Pancreas (tissue), 10 donors: Measurements from ENCODE around the gene PCDHGA1. TPM values are rescaled to one million over a fixed set of nuclear protein-coding genes. Genes with fewer than 3 reads are reported as not detected.

Experiments
- ATAC-seq, 4 donors: fragments of 200-7000 bp; cut with Tn5 transposase; one replicate each; pipeline versions ENCODE4 v1.8.0 to v1.9.1; 2020; ENCODE audit warnings: mild to moderate bottlenecking in 4 of 4, moderate library complexity in 4 of 4
- DNase-seq, 6 donors: peaks; one replicate each; pipeline ENCODE4 v3.0.0-alpha.2; 2020
- FAIRE-seq: peaks from 2 replicates; lab custom pipeline; 2012; peaks lifted over from hg19 to GRCh38; lab: Jason Lieb, UNC
- H3K27ac ChIP-seq, 4 donors: fragments of 200-600 bp; sonication (generic); 1 replicate in 3 of 4; 2 replicates in 1 of 4; pipeline versions ENCODE4 v1.5.0 to v1.8.0; 2020
- H3K27me3 ChIP-seq, 4 donors: fragments of 200-600 bp; one replicate each; pipeline ENCODE4 v1.8.0; 2021
- H3K36me3 ChIP-seq, 3 donors: fragments of 200-600 bp; sonication (generic) in 1 of 3; one replicate each; pipeline versions ENCODE4 v1.5.0 to v1.8.0; 2020 to 2021
- H3K4me1 ChIP-seq, 3 donors: fragments of 200-600 bp; one replicate each; pipeline ENCODE4 v1.8.0; 2021
- H3K4me3 ChIP-seq, 4 donors: fragments of 200-600 bp; sonication (generic) in 2 of 4; one replicate each; pipeline versions ENCODE4 v1.5.0 to v1.8.0; 2020 to 2021
- H3K9me3 ChIP-seq, 4 donors: fragments of 200-600 bp; one replicate each; pipeline ENCODE4 v1.8.0; 2021
- WGBS, 2 donors: extraction: QIAGEN DNeasy Blood & Tissue Kit; methylation state at CpG; one replicate each; pipeline ENCODE4 v1.1.7; 2013; 5-methylcytosine and 5-hydroxymethylcytosine counted together
- intact Hi-C, 3 donors: fragments of 100-400 bp; cut with DNase I; formaldehyde crosslinking; loops; one replicate each; pipeline versions ENCODE4 v1.11.1 to v1.14.2; 2022
- polyA plus RNA-seq, 2 donors: library from polyadenylated mRNA; stranded (reverse); fragments of 200-250 nt; gene quantifications; one replicate each; pipeline ENCODE4 v1.2.3, GENCODE V29; 2013
- total RNA-seq, 6 donors: library from RNA; stranded (reverse); fragmentation: NEBNext Ultra II Directional in 4 of 6; extraction: Animal tissue kit (Norgen Biotek cat#: 25700) in 4 of 6; gene quantifications; one replicate each; pipeline versions ENCODE4 v1.2.1 to v1.2.4, GENCODE V29; 2021 to 2023
- TF ChIP-seq, protein P1 (sequence below), 4 donors: fragments of 200-600 bp; sonication (generic) in 3 of 4; IDR thresholded peaks; one replicate each; pipeline versions ENCODE4 v1.5.0 to v1.8.0; 2021; ENCODE audit warnings: antibody characterized with exemption in 4 of 4
- donor health status: healthy with polysubstance abuse.
- donor health status: DM: no; HTN: no; CAD: no; lungs with moderate emphysema.
- donor health status: DM: no; HTN: no; CAD: no.
- donor health status: control.
- donor health status: control.
- donor health status: Bipolar disorder and iron deficiency.
- donor health status: DM: yes; HTN: yes; CAD: no.
- donor health status: DM: no; HTN: no; CAD: no.
- donor health status: DM: no; HTN: no; CAD: no.
- donor health status: DM: yes; HTN: yes; CAD: no.

Gene PCDHGA1
- total and polyA plus RNA-seq, 8 donors: 0.19 to 0.67 (median 0.32) TPM

DNA sequence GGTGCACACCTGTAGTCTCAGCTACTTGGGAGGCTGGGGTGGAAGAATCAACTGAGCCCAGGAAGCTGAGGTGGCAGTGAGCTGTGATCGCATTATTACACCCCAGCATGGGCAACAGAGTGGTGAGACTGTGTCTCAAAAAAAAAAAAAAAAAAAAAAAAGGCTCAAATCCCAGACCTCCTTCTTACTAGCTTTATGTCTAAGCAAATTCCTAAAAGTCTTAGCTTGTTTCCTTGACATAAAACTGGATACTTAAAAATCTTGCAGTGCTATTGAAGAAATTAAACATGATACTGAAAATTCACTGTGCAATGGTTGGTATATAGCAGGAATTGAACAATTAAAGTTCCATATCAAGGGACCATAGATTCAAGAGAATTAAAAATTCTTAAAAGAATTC lies 203.6 kb downstream of the PCDHGA1 start:
- FAIRE-seq: no peak
- H3K4me1 ChIP-seq: peaks cover 4 to 8% (median 7%) of the 10 kb centered on the region in 3 donors
- TF ChIP-seq, protein P1, sequence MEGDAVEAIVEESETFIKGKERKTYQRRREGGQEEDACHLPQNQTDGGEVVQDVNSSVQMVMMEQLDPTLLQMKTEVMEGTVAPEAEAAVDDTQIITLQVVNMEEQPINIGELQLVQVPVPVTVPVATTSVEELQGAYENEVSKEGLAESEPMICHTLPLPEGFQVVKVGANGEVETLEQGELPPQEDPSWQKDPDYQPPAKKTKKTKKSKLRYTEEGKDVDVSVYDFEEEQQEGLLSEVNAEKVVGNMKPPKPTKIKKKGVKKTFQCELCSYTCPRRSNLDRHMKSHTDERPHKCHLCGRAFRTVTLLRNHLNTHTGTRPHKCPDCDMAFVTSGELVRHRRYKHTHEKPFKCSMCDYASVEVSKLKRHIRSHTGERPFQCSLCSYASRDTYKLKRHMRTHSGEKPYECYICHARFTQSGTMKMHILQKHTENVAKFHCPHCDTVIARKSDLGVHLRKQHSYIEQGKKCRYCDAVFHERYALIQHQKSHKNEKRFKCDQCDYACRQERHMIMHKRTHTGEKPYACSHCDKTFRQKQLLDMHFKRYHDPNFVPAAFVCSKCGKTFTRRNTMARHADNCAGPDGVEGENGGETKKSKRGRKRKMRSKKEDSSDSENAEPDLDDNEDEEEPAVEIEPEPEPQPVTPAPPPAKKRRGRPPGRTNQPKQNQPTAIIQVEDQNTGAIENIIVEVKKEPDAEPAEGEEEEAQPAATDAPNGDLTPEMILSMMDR (IDR thresholded peaks at IDR 0.05): no peak
- H3K4me3 ChIP-seq: no peak overlapping the region
- no peak for DNase-seq
- H3K27me3 ChIP-seq: no peaks in the 10 kb centered on the region
- H3K27ac ChIP-seq: no peak overlapping the region
- intact Hi-C loops: no loop called here
- H3K36me3 ChIP-seq: no peaks in the 10 kb centered on the region
- 100% methylated on average over 1 of the region's 1 CpG for WGBS, 2 donors
- no peak for ATAC-seq
- H3K9me3 ChIP-seq: no peaks in the 10 kb centered on the region

DNA sequence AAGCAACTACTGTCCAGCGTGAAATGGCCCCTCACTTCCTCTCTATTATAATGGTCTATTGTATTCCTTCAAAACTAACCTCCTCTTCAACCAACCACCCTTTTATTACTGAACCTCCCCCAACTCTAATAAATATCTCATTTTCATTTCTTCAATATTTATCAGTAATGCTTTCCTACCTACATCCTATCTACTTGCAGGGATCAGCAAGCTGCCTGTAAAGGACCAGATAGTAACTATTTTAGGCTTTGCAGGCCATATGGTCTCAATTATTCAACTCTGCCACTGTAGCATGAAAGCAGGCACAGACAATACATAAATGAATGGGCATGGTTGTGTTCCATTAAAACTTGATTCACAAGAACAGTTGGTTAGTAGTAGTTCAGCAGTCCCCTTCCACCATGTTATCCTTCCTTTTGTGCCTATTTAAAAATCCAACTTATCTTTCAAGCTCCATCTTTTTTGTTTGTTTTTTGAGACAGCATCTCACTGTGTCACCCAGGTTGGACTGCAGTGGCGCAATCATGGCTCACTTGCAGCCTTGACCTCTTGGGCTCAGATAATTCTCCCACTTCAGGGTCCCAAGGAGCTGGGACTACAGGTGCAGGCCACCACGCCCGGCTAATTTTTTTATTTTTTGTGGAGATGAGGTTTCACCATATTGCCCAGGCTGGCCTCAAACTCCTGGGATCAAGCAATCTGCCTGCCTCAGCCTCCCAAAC lies 204.3 kb downstream of the PCDHGA1 start:
- FAIRE-seq (no peak), DNase-seq (no peak), ATAC-seq (no peak)
- no peak overlapping the region for H3K27ac ChIP-seq
- H3K36me3 ChIP-seq: no peaks in the 10 kb centered on the region
- no peaks in the 10 kb centered on the region for H3K27me3 ChIP-seq
- WGBS, 2 donors: 90 to 93% methylated on average over 4 of the region's 4 CpGs
- H3K9me3 ChIP-seq: no peaks in the 10 kb centered on the region
- intact Hi-C loops: no loop called here
- H3K4me1 ChIP-seq: peaks cover 0 to under 1% (median 0%) of the 10 kb centered on the region in 3 donors
- H3K4me3 ChIP-seq: no peak overlapping the region
- TF ChIP-seq, protein P1 (IDR thresholded peaks at IDR 0.05): no peak

DNA sequence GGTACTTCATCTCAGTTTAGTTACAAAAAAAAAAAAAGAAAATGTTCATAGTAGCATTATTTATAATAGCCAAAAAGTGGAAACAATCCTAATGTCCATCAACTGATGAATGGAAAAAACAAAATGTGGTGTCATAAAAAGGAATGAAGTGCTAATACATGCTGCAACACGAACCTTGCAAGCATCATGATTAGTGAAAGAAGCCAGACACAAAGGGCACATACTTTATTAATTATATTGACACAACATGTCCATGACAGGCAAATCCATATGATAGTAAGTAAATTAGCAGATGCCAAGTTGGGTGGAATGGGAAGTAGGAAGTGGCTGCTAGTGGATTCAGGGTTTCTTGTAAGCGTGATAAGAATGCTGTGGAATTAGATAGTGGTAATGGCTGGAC lies 212.7 kb downstream of the PCDHGA1 start:
- no peak for FAIRE-seq
- 91 to 96% methylated on average over 2 of the region's 2 CpGs for WGBS, 2 donors
- no peak for ATAC-seq

DNA sequence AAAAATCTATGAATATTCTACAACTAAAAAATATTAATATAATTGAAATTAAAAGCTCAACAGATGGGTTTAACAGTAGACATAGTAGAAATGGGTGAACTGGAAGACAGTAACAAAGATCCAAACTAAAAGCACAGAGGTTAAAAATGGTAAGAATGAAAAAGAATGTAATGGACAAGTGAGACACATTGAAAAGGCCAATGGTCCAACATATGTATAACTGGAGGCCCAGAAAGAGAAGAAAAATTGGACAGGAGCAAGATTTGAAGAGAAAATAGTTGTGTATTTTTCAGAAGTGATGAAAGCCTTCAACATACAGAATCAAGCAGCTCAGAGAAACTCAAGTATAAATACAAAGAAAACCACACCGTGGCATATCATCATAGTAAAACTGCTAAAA lies 217.2 kb downstream of the PCDHGA1 start:
- intact Hi-C loops: no loop called here
- no peak overlapping the region for H3K4me3 ChIP-seq
- no peak overlapping the region for H3K27ac ChIP-seq
- H3K27me3 ChIP-seq: no peaks in the 10 kb centered on the region
- peaks cover 0 to 27% (median 4%) of the 10 kb centered on the region in 3 donors for H3K36me3 ChIP-seq
- no peak for ATAC-seq
- TF ChIP-seq, protein P1 (IDR thresholded peaks at IDR 0.05): no peak
- H3K4me1 ChIP-seq: no peaks in the 10 kb centered on the region
- no peak for FAIRE-seq
- H3K9me3 ChIP-seq: no peaks in the 10 kb centered on the region
- WGBS, 2 donors: 100% methylated on average over 1 of the region's 1 CpG
- DNase-seq: no peak

More for the DNA sequence above, 212.7 kb downstream of the PCDHGA1 start:
- TF ChIP-seq, protein P1 (IDR thresholded peaks at IDR 0.05): no peak
- no peaks in the 10 kb centered on the region for H3K9me3 ChIP-seq
- no peak for DNase-seq
- H3K27ac ChIP-seq: no peak overlapping the region
- intact Hi-C loops: no loop called here
- no peaks in the 10 kb centered on the region for H3K4me1 ChIP-seq
- no peak overlapping the region for H3K4me3 ChIP-seq
- no peaks in the 10 kb centered on the region for H3K27me3 ChIP-seq
- peaks cover 0 to 22% (median 4%) of the 10 kb centered on the region in 3 donors for H3K36me3 ChIP-seq

DNA sequence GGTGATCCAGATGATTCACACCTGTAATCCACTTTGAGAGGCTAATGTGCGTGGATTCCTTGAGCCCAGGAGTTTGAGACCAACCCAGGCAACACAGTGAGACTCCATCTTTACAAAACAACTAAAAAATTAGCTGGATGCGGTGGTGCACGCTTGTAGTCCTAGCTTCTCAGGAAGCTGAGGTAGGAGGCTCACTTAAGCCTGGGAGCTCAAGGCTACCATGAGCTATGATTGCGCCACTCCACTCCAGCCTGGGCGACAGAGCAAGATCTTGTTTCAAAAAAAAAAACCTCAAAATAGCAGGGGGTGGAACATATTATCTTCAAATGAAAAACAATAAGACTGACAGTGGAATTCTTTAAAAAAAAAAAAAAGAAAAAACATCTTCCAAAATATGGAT lies 217.6 kb downstream of the PCDHGA1 start:
- TF ChIP-seq, protein P1 (IDR thresholded peaks at IDR 0.05): no peak
- Histone ChIP-seq H3K4me1 (no peaks in the 10 kb centered on the region), H3K27me3 (no peaks in the 10 kb centered on the region), H3K4me3 (no peak overlapping the region), H3K27ac (no peak overlapping the region), H3K9me3 (no peaks in the 10 kb centered on the region), H3K36me3 (peaks cover 0 to 27% (median 4%) of the 10 kb centered on the region in 3 donors)
- intact Hi-C loops: no loop called here
- 97 to 98% methylated on average over 5 of the region's 5 CpGs for WGBS, 2 donors
- ATAC-seq (no peak), FAIRE-seq (no peak), DNase-seq (no peak)
